Renal cortex interstitium (tissue), 15 donors: ENCODE results near the gene OR2F1. TPM values are rescaled to one million over a fixed set of nuclear protein-coding genes. Genes with fewer than 3 reads are reported as not detected.

Source experiments
- DNase-seq, 11 donors: peaks; one replicate each; pipeline ENCODE4 v3.0.0-alpha.2; 2013; ENCODE audit warnings: low read depth in 9 of 11, low spot score in 4 of 11; ENCODE audit errors: extremely low read depth in 1 of 11
- long read RNA-seq, 16 experiments: transcript quantifications; one replicate each; lab custom pipeline, GENCODE V29; 2026
- polyA plus RNA-seq, 3 donors: library from polyadenylated mRNA; unstranded; fragments of 120-200 nt; gene quantifications; one replicate each; pipeline ENCODE4 v1.2.1, GENCODE V29; 2013; ENCODE audit not compliant: insufficient read length in 3 of 3

The OR2F1 gene
- polyA plus RNA-seq: under 1 TPM in 2 of 3 donors, not detected in 1; 0.04 to 0.18 TPM
- long read RNA-seq, donor 1: 0 reads
- long read RNA-seq, donor 2: 0 reads
- long read RNA-seq, donor 3: 0 reads
- long read RNA-seq, donor 4: 0 reads
- long read RNA-seq, donor 5: 0 reads
- long read RNA-seq, donor 6: 0 reads
- long read RNA-seq, donor 7: 0 reads
- long read RNA-seq, donor 8: 0 reads
- long read RNA-seq, donor 9: 0 reads
- long read RNA-seq, donor 10, partial matches to known transcripts: 0 of 1 reads
- long read RNA-seq, donor 10, other reads (novel, unspliced or antisense): 0 of 1 reads
- long read RNA-seq, donor 11: 0 reads
- long read RNA-seq, donor 12: 0 reads
- long read RNA-seq, donor 13: 0 reads
- long read RNA-seq, donor 14: 0 reads
- long read RNA-seq, donor 15: 0 reads
- long read RNA-seq, donor 16: 0 reads

GRCh38 chr7:143954544-143954943, at the start of gene OR2F1:
Gene OR2F1, plus strand, starts transcription at chr7:143954844. Its CDS starts 5,127 bp downstream, at chr7:143959971.
- DNase-seq: no peak

GRCh38 chr7:143905509-143905908, 49.1 kb upstream of the OR2F1 start:
- DNase-seq: no peak

GRCh38 chr7:143906151-143906550, 48.5 kb upstream of the OR2F1 start:
- no peak for DNase-seq

- DNase-seq: no peak
Observed at GRCh38 chr7:143906895-143907294, 47.7 kb upstream of the OR2F1 start.

GRCh38 chr7:143908120-143908519, 46.5 kb upstream of the OR2F1 start:
- DNase-seq: no peak

GRCh38 chr7:143909863-143910262, 44.8 kb upstream of the OR2F1 start:
- DNase-seq: no peak

GRCh38 chr7:143910473-143911248, 44.0 kb upstream of the OR2F1 start:
- DNase-seq: no peak

- DNase-seq: no peak
Observed at GRCh38 chr7:143913945-143914615, 40.6 kb upstream of the OR2F1 start.

GRCh38 chr7:143914938-143915652, 39.5 kb upstream of the OR2F1 start:
- no peak for DNase-seq

GRCh38 chr7:143924851-143925250, 29.8 kb upstream of the OR2F1 start:
- DNase-seq: no peak

GRCh38 chr7:143929224-143929920, 25.3 kb upstream of the OR2F1 start:
- no peak for DNase-seq

- no peak for DNase-seq
Observed at GRCh38 chr7:143931739-143932138, 22.9 kb upstream of the OR2F1 start.

GRCh38 chr7:143934526-143935325, 19.9 kb upstream of the OR2F1 start, which contains the start of gene OR2F2:
Gene OR2F2, plus strand, starts transcription at chr7:143935233. Its CDS starts 0 bp downstream, at chr7:143935233.
- DNase-seq: peak in 2 of 11 donors; percentile 4 to 8

- DNase-seq: no peak
Observed at GRCh38 chr7:143936087-143937009, 18.3 kb upstream of the OR2F1 start.

- no peak for DNase-seq
Observed at GRCh38 chr7:143938379-143939243, 16.0 kb upstream of the OR2F1 start.

GRCh38 chr7:143945423-143945822, 9.2 kb upstream of the OR2F1 start:
- no peak for DNase-seq
